ENCODE results near the gene WRAP73. TPM values are rescaled to one million over a fixed set of nuclear protein-coding genes. Genes with fewer than 3 reads are reported as not detected.

Gene WRAP73
- total and polyA plus RNA-seq, 2 experiments from 2014 or later: 22.6 to 43.3 TPM

GRCh38 chr1:3671371-3672180 is 21.7 kb upstream of the WRAP73 start:
- Mint-ChIP-seq H3K4me1 (peaks cover 27% of the 10 kb centered on the region), H3K9me3 (no peaks in the 10 kb centered on the region), H3K36me3 (ENCODE audit: low read depth) (no peaks in the 10 kb centered on the region), H3K27ac (no peak overlapping the region), H3K4me3 (no peak overlapping the region), H3K27me3 (ENCODE audit: insufficient read depth, low read depth, poor library complexity) (peaks cover 22% of the 10 kb centered on the region)
- Histone ChIP-seq H3K27ac (ENCODE audit: low read depth) (no peak overlapping the region), H3K4me3 (no peak overlapping the region), H3K36me3 (ENCODE audit: insufficient read depth) (no peaks in the 10 kb centered on the region), H2AFZ (no peak overlapping the region; the same call in 1 of the 2 replicates), H3K27me3 (ENCODE audit: insufficient read depth) (no peaks in the 10 kb centered on the region), H3K79me2 (replicated peaks; ENCODE audit: insufficient read depth) (no peaks in the 10 kb centered on the region), H3K9me2 (ENCODE audit: insufficient read depth) (no peaks in the 10 kb centered on the region), H3K4me2 (no peak overlapping the region), H3K4me1 (ENCODE audit: insufficient read depth) (peaks cover 8% of the 10 kb centered on the region), H4K20me1 (replicated peaks; ENCODE audit: insufficient read depth) (no peaks in the 10 kb centered on the region), H3F3A (replicated peaks; ENCODE audit: low read depth) (no peaks in the 10 kb centered on the region)
- TF ChIP-seq CREB1 (CRISPR knock-in tag; IDR thresholded peaks at IDR 0.05; ENCODE audit: low read depth): no peak
- TF ChIP-seq JUNB (IDR thresholded peaks at IDR 0.05; ENCODE audit: unreplicated experiment): no peak
- TF ChIP-seq NANOG (IDR thresholded peaks at IDR 0.05; ENCODE audit: borderline replicate concordance): no peak
- TF ChIP-seq, protein P1, sequence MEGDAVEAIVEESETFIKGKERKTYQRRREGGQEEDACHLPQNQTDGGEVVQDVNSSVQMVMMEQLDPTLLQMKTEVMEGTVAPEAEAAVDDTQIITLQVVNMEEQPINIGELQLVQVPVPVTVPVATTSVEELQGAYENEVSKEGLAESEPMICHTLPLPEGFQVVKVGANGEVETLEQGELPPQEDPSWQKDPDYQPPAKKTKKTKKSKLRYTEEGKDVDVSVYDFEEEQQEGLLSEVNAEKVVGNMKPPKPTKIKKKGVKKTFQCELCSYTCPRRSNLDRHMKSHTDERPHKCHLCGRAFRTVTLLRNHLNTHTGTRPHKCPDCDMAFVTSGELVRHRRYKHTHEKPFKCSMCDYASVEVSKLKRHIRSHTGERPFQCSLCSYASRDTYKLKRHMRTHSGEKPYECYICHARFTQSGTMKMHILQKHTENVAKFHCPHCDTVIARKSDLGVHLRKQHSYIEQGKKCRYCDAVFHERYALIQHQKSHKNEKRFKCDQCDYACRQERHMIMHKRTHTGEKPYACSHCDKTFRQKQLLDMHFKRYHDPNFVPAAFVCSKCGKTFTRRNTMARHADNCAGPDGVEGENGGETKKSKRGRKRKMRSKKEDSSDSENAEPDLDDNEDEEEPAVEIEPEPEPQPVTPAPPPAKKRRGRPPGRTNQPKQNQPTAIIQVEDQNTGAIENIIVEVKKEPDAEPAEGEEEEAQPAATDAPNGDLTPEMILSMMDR (conservative IDR thresholded peaks at IDR 0.05; ENCODE audit: low read depth in 2 of 2): no peak
- TF ChIP-seq, protein P2, sequence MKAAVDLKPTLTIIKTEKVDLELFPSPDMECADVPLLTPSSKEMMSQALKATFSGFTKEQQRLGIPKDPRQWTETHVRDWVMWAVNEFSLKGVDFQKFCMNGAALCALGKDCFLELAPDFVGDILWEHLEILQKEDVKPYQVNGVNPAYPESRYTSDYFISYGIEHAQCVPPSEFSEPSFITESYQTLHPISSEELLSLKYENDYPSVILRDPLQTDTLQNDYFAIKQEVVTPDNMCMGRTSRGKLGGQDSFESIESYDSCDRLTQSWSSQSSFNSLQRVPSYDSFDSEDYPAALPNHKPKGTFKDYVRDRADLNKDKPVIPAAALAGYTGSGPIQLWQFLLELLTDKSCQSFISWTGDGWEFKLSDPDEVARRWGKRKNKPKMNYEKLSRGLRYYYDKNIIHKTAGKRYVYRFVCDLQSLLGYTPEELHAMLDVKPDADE (IDR thresholded peaks at IDR 0.05): no peak
- TF ChIP-seq ZNF331 (CRISPR knock-in tag; IDR thresholded peaks at IDR 0.05; ENCODE audit: low read depth): no peak
- no peak for TF ChIP-seq EZH2phosphoT487 (IDR thresholded peaks at IDR 0.05; ENCODE audit: unreplicated experiment)
- TF ChIP-seq EZH2 (IDR thresholded peaks at IDR 0.05; ENCODE audit: low read depth, unreplicated experiment): no peak
- TF ChIP-seq, protein P3, sequence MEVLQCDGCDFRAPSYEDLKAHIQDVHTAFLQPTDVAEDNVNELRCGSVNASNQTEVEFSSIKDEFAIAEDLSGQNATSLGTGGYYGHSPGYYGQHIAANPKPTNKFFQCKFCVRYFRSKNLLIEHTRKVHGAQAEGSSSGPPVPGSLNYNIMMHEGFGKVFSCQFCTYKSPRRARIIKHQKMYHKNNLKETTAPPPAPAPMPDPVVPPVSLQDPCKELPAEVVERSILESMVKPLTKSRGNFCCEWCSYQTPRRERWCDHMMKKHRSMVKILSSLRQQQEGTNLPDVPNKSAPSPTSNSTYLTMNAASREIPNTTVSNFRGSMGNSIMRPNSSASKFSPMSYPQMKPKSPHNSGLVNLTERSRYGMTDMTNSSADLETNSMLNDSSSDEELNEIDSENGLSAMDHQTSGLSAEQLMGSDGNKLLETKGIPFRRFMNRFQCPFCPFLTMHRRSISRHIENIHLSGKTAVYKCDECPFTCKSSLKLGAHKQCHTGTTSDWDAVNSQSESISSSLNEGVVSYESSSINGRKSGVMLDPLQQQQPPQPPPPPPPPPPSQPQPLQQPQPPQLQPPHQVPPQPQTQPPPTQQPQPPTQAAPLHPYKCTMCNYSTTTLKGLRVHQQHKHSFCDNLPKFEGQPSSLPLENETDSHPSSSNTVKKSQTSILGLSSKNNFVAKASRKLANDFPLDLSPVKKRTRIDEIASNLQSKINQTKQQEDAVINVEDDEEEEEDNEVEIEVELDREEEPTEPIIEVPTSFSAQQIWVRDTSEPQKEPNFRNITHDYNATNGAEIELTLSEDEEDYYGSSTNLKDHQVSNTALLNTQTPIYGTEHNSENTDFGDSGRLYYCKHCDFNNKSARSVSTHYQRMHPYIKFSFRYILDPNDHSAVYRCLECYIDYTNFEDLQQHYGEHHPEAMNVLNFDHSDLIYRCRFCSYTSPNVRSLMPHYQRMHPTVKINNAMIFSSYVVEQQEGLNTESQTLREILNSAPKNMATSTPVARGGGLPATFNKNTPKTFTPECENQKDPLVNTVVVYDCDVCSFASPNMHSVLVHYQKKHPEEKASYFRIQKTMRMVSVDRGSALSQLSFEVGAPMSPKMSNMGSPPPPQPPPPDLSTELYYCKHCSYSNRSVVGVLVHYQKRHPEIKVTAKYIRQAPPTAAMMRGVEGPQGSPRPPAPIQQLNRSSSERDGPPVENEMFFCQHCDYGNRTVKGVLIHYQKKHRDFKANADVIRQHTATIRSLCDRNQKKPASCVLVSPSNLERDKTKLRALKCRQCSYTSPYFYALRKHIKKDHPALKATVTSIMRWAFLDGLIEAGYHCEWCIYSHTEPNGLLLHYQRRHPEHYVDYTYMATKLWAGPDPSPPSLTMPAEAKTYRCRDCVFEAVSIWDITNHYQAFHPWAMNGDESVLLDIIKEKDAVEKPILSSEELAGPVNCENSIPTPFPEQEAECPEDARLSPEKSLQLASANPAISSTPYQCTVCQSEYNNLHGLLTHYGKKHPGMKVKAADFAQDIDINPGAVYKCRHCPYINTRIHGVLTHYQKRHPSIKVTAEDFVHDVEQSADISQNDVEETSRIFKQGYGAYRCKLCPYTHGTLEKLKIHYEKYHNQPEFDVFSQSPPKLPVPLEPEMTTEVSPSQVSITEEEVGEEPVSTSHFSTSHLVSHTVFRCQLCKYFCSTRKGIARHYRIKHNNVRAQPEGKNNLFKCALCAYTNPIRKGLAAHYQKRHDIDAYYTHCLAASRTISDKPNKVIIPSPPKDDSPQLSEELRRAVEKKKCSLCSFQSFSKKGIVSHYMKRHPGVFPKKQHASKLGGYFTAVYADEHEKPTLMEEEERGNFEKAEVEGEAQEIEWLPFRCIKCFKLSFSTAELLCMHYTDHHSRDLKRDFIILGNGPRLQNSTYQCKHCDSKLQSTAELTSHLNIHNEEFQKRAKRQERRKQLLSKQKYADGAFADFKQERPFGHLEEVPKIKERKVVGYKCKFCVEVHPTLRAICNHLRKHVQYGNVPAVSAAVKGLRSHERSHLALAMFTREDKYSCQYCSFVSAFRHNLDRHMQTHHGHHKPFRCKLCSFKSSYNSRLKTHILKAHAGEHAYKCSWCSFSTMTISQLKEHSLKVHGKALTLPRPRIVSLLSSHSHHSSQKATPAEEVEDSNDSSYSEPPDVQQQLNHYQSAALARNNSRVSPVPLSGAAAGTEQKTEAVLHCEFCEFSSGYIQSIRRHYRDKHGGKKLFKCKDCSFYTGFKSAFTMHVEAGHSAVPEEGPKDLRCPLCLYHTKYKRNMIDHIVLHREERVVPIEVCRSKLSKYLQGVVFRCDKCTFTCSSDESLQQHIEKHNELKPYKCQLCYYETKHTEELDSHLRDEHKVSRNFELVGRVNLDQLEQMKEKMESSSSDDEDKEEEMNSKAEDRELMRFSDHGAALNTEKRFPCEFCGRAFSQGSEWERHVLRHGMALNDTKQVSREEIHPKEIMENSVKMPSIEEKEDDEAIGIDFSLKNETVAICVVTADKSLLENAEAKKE (CRISPR knock-in tag; IDR thresholded peaks at IDR 0.05): no peak
- no peak for TF ChIP-seq STAT1 (IDR thresholded peaks at IDR 0.05; ENCODE audit: unreplicated experiment)
- no peak for TF ChIP-seq ZNF114 (CRISPR knock-in tag; IDR thresholded peaks at IDR 0.05)
- TF ChIP-seq POLR2AphosphoS5 (IDR thresholded peaks at IDR 0.05; ENCODE audit: low read depth): no peak
- TF ChIP-seq REST (IDR thresholded peaks at IDR 0.05; ENCODE audit: unreplicated experiment): no peak
- DNase-seq (ENCODE audit: low spot score) (no peak), ATAC-seq (peak; percentile 4; the same call in 1 of the 3 replicates)

Data from GM23338 (cell line).